ENCODE results near the gene TMEM52B.
"Not testable (repeated sequence)": the region's sequence is repeated elsewhere in the genome, so short reads cannot be mapped to it uniquely, and the experiment has no call there.

The TMEM52B gene

GRCh38 chr12:10211940-10212738 lies 33.3 kb downstream of the TMEM52B start:
- Histone ChIP-seq H3K36me3 (ENCODE audit: control insufficient read depth, insufficient read depth, low read length) (peaks cover 4% of the 10 kb centered on the region; the same call in 1 of the 2 replicates), H3K9ac (ENCODE audit: low read depth, low read length) (peak overlapping the region; percentile 90), H3K4me1 (ENCODE audit: control insufficient read depth, insufficient read depth, low read length) (peaks cover 18% of the 10 kb centered on the region), H3K27ac (ENCODE audit: low read depth, low read length) (peak overlapping the region; percentile 99), H3K27me3 (ENCODE audit: control insufficient read depth, insufficient read depth, low read length) (no peaks in the 10 kb centered on the region), H3K9me3 (ENCODE audit: control insufficient read depth, insufficient read depth, low read length) (no peaks in the 10 kb centered on the region), H3K4me3 (ENCODE audit: low read depth, low read length) (peak overlapping the region; percentile 77)

- H3K9me3 ChIP-seq (ENCODE audit: control insufficient read depth, insufficient read depth, low read length): no peaks in the 10 kb centered on the region
- H3K4me1 ChIP-seq (ENCODE audit: control insufficient read depth, insufficient read depth, low read length): peaks cover 18% of the 10 kb centered on the region
- peak within 1 kb of the TSS; percentile 77 for H3K4me3 ChIP-seq (ENCODE audit: low read depth, low read length)
- no peaks in the 10 kb centered on the region for H3K27me3 ChIP-seq (ENCODE audit: control insufficient read depth, insufficient read depth, low read length)
- peak within 1 kb of the TSS; percentile 90 for H3K9ac ChIP-seq (ENCODE audit: low read depth, low read length)
- H3K36me3 ChIP-seq (ENCODE audit: control insufficient read depth, insufficient read depth, low read length): peaks cover 9% of the 10 kb centered on the region
- peak within 1 kb of the TSS; percentile 99 for H3K27ac ChIP-seq (ENCODE audit: low read depth, low read length)
Measured at GRCh38 chr12:10212739-10213131, 33.9 kb downstream of the TMEM52B start, which contains the start of gene GABARAPL1. Gene GABARAPL1, plus strand, starts transcription at chr12:10212877. Its CDS starts 253 bp downstream, at chr12:10213130.

GRCh38 chr12:10213168-10214135 lies 34.6 kb downstream of the TMEM52B start:
- H3K9ac ChIP-seq (ENCODE audit: low read depth, low read length): peak overlapping the region; percentile 58
- H3K9me3 ChIP-seq (ENCODE audit: control insufficient read depth, insufficient read depth, low read length): no peaks in the 10 kb centered on the region
- H3K4me3 ChIP-seq (ENCODE audit: low read depth, low read length): peak overlapping the region; percentile 77
- H3K27ac ChIP-seq (ENCODE audit: low read depth, low read length): peak overlapping the region; percentile 99
- H3K4me1 ChIP-seq (ENCODE audit: control insufficient read depth, insufficient read depth, low read length): peaks cover 18% of the 10 kb centered on the region
- H3K27me3 ChIP-seq (ENCODE audit: control insufficient read depth, insufficient read depth, low read length): no peaks in the 10 kb centered on the region
- H3K36me3 ChIP-seq (ENCODE audit: control insufficient read depth, insufficient read depth, low read length): peaks cover 13% of the 10 kb centered on the region

- Histone ChIP-seq H3K4me1 (ENCODE audit: control insufficient read depth, insufficient read depth, low read length) (peaks cover 18% of the 10 kb centered on the region), H3K4me3 (ENCODE audit: low read depth, low read length) (peak overlapping the region; percentile 77), H3K9me3 (ENCODE audit: control insufficient read depth, insufficient read depth, low read length) (no peaks in the 10 kb centered on the region), H3K36me3 (ENCODE audit: control insufficient read depth, insufficient read depth, low read length) (peaks cover 20% of the 10 kb centered on the region), H3K9ac (ENCODE audit: low read depth, low read length) (peak overlapping the region; percentile 58), H3K27ac (ENCODE audit: low read depth, low read length) (peak overlapping the region; percentile 99), H3K27me3 (ENCODE audit: control insufficient read depth, insufficient read depth, low read length) (no peaks in the 10 kb centered on the region)
Measured at GRCh38 chr12:10214136-10214894, 35.5 kb downstream of the TMEM52B start.

GRCh38 chr12:10214895-10215267 lies 36.0 kb downstream of the TMEM52B start:
- Histone ChIP-seq H3K9me3 (ENCODE audit: control insufficient read depth, insufficient read depth, low read length) (no peaks in the 10 kb centered on the region), H3K36me3 (ENCODE audit: control insufficient read depth, insufficient read depth, low read length) (peaks cover 24% of the 10 kb centered on the region), H3K9ac (ENCODE audit: low read depth, low read length) (no peak overlapping the region), H3K27me3 (ENCODE audit: control insufficient read depth, insufficient read depth, low read length) (no peaks in the 10 kb centered on the region), H3K4me1 (ENCODE audit: control insufficient read depth, insufficient read depth, low read length) (peaks cover 18% of the 10 kb centered on the region), H3K4me3 (ENCODE audit: low read depth, low read length) (peak overlapping the region; percentile 77), H3K27ac (ENCODE audit: low read depth, low read length) (peak overlapping the region; percentile 99)

- Histone ChIP-seq H3K36me3 (ENCODE audit: control insufficient read depth, insufficient read depth, low read length) (peaks cover 30% of the 10 kb centered on the region), H3K9ac (ENCODE audit: low read depth, low read length) (no peak overlapping the region), H3K4me3 (ENCODE audit: low read depth, low read length) (peak overlapping the region; percentile 77), H3K27me3 (ENCODE audit: control insufficient read depth, insufficient read depth, low read length) (no peaks in the 10 kb centered on the region), H3K27ac (ENCODE audit: low read depth, low read length) (peak overlapping the region; percentile 9), H3K9me3 (ENCODE audit: control insufficient read depth, insufficient read depth, low read length) (no peaks in the 10 kb centered on the region), H3K4me1 (ENCODE audit: control insufficient read depth, insufficient read depth, low read length) (peaks cover 18% of the 10 kb centered on the region)
Measured at GRCh38 chr12:10215436-10215835, 36.6 kb downstream of the TMEM52B start.

GRCh38 chr12:10215946-10216345 lies 37.1 kb downstream of the TMEM52B start:
- H3K9me3 ChIP-seq (ENCODE audit: control insufficient read depth, insufficient read depth, low read length); H3K27ac ChIP-seq (ENCODE audit: low read depth, low read length); H3K27me3 ChIP-seq (ENCODE audit: control insufficient read depth, insufficient read depth, low read length); H3K9ac ChIP-seq (ENCODE audit: low read depth, low read length): not testable (repeated sequence)
- Histone ChIP-seq H3K4me3 (ENCODE audit: low read depth, low read length) (0 out of 2 replicates have a peak overlapping the region, but pooled peaks have one; percentile 77), H3K4me1 (ENCODE audit: control insufficient read depth, insufficient read depth, low read length) (peaks cover 18% of the 10 kb centered on the region), H3K36me3 (ENCODE audit: control insufficient read depth, insufficient read depth, low read length) (peaks cover 35% of the 10 kb centered on the region)

- H3K4me1 ChIP-seq (ENCODE audit: control insufficient read depth, insufficient read depth, low read length): peaks cover 18% of the 10 kb centered on the region
- H3K4me3 ChIP-seq (ENCODE audit: low read depth, low read length): no peak overlapping the region
- H3K36me3 ChIP-seq (ENCODE audit: control insufficient read depth, insufficient read depth, low read length): peaks cover 56% of the 10 kb centered on the region
- H3K9ac ChIP-seq (ENCODE audit: low read depth, low read length): no peak overlapping the region
- H3K9me3 ChIP-seq (ENCODE audit: control insufficient read depth, insufficient read depth, low read length): no peaks in the 10 kb centered on the region
- no peaks in the 10 kb centered on the region for H3K27me3 ChIP-seq (ENCODE audit: control insufficient read depth, insufficient read depth, low read length)
- H3K27ac ChIP-seq (ENCODE audit: low read depth, low read length): no peak overlapping the region
Measured at GRCh38 chr12:10218021-10218420, 39.2 kb downstream of the TMEM52B start.

GRCh38 chr12:10220398-10221077 lies 41.7 kb downstream of the TMEM52B start:
- H3K9me3 ChIP-seq (ENCODE audit: control insufficient read depth, insufficient read depth, low read length): no peaks in the 10 kb centered on the region
- no peaks in the 10 kb centered on the region for H3K27me3 ChIP-seq (ENCODE audit: control insufficient read depth, insufficient read depth, low read length)
- no peak overlapping the region for H3K27ac ChIP-seq (ENCODE audit: low read depth, low read length)
- H3K36me3 ChIP-seq (ENCODE audit: control insufficient read depth, insufficient read depth, low read length): peaks cover 69% of the 10 kb centered on the region
- H3K9ac ChIP-seq (ENCODE audit: low read depth, low read length): no peak overlapping the region
- no peak overlapping the region for H3K4me3 ChIP-seq (ENCODE audit: low read depth, low read length)
- H3K4me1 ChIP-seq (ENCODE audit: control insufficient read depth, insufficient read depth, low read length): peaks cover 2% of the 10 kb centered on the region; the same call in 1 of the 2 replicates

- Histone ChIP-seq H3K27me3 (ENCODE audit: control insufficient read depth, insufficient read depth, low read length) (no peaks in the 10 kb centered on the region), H3K4me3 (ENCODE audit: low read depth, low read length) (no peak overlapping the region), H3K4me1 (ENCODE audit: control insufficient read depth, insufficient read depth, low read length) (no peaks in the 10 kb centered on the region), H3K9ac (ENCODE audit: low read depth, low read length) (no peak overlapping the region), H3K27ac (ENCODE audit: low read depth, low read length) (no peak overlapping the region), H3K36me3 (ENCODE audit: control insufficient read depth, insufficient read depth, low read length) (peaks cover 66% of the 10 kb centered on the region), H3K9me3 (ENCODE audit: control insufficient read depth, insufficient read depth, low read length) (no peaks in the 10 kb centered on the region)
Measured at GRCh38 chr12:10221846-10222245, 43.0 kb downstream of the TMEM52B start.
